OCI-LY1 (cell line): ENCODE measurements around the gene OXNAD1.

Experiments
- H2AFZ ChIP-seq: fragments of 200-600 bp; sonication (generic), shearing (Covaris generic); 2 replicates; pipeline ENCODE4 v1.6.0; 2014; ENCODE audit warnings: antibody characterized with exemption, mild to moderate bottlenecking, low read length
- H3F3A ChIP-seq: fragments of 200-600 bp; sonication (generic), shearing (Covaris generic); 2 replicates; pipeline ENCODE4 v1.6.0; 2014; ENCODE audit warnings: mild to moderate bottlenecking, antibody characterized with exemption, low read length, moderate library complexity; ENCODE audit not compliant: insufficient read depth
- H3K27ac ChIP-seq: fragments of 200-600 bp; sonication (generic); 2 replicates; pipeline ENCODE4 v1.5.1; 2014; ENCODE audit warnings: low read length, mixed run types, mild to moderate bottlenecking, low read depth; ENCODE audit not compliant: poor library complexity, severe bottlenecking
- H3K27me3 ChIP-seq: fragments of 200-600 bp; sonication (generic); 2 replicates; pipeline ENCODE4 v1.6.0; 2014; ENCODE audit warnings: antibody characterized with exemption, mild to moderate bottlenecking, low read length, moderate library complexity; ENCODE audit not compliant: insufficient read depth
- H3K36me3 ChIP-seq: fragments of 200-600 bp; sonication (generic); 2 replicates; pipeline ENCODE4 v1.6.1; 2014; ENCODE audit warnings: mild to moderate bottlenecking, antibody characterized with exemption, low read length, moderate library complexity, mixed read lengths; ENCODE audit not compliant: insufficient read depth
- H3K4me1 ChIP-seq: fragments of 200-600 bp; sonication (generic); 2 replicates; pipeline ENCODE4 v1.5.1; 2014; ENCODE audit warnings: mild to moderate bottlenecking, low read length, moderate library complexity; ENCODE audit not compliant: insufficient read depth, severe bottlenecking
- H3K4me2 ChIP-seq: fragments of 200-600 bp; sonication (generic), shearing (Covaris generic); 2 replicates; pipeline ENCODE4 v1.6.1; 2014; ENCODE audit warnings: low read length
- H3K4me3 ChIP-seq: fragments of 200-600 bp; sonication (generic); 2 replicates; pipeline ENCODE4 v1.5.1; 2014; ENCODE audit warnings: low read length, low read depth, mild to moderate bottlenecking, mixed read lengths; ENCODE audit not compliant: poor library complexity, severe bottlenecking
- H3K79me2 ChIP-seq: fragments of 200-600 bp; shearing (Covaris generic); 2 replicates; pipeline ENCODE4 v1.6.1; 2016; ENCODE audit warnings: mixed run types, low read length, mixed read lengths; ENCODE audit not compliant: insufficient read depth
- H3K9ac ChIP-seq: fragments of 200-600 bp; sonication (generic), shearing (Covaris generic); 2 replicates; pipeline ENCODE4 v1.6.1; 2014; ENCODE audit warnings: mild to moderate bottlenecking, low read length, mixed read lengths
- H3K9me2 ChIP-seq: fragments of 200-600 bp; sonication (generic), shearing (Covaris generic); 2 replicates; pipeline ENCODE4 v1.6.1; 2014; ENCODE audit warnings: low read depth, mild to moderate bottlenecking, low read length, mixed read lengths
- H3K9me3 ChIP-seq: fragments of 200-600 bp; shearing (Covaris generic); 2 replicates; pipeline ENCODE4 v1.6.1; 2014; ENCODE audit warnings: low read length, mixed read lengths
- H4K20me1 ChIP-seq: fragments of 200-600 bp; sonication (generic), shearing (Covaris generic); 2 replicates; pipeline ENCODE4 v1.6.0; 2016; ENCODE audit warnings: mild to moderate bottlenecking, low read length; ENCODE audit not compliant: insufficient read depth
- CTCF ChIP-seq: fragments of 200-600 bp; sonication (generic), shearing (Covaris generic); IDR thresholded peaks from 2 replicates; pipeline ENCODE4 v1.5.1; 2017; ENCODE audit warnings: mild to moderate bottlenecking, antibody characterized with exemption, low read length, moderate library complexity, mixed read lengths
- EZH2 ChIP-seq: fragments of 200-600 bp; sonication (generic), shearing (Covaris generic); IDR thresholded peaks from 2 replicates; pipeline ENCODE4 v1.8.0; 2017; ENCODE audit warnings: borderline replicate concordance, mixed run types, mild to moderate bottlenecking, antibody characterized with exemption, low read length, moderate library complexity, mixed read lengths

Gene OXNAD1

GRCh38 chr3:16227566-16227965 lies 37.4 kb upstream of the OXNAD1 start:
- H3K9me2 ChIP-seq, result no peaks in the 10 kb centered on the region
- H3K9me3 ChIP-seq, result no peaks in the 10 kb centered on the region
- no peak overlapping the region for H3K4me3 ChIP-seq
- no peak overlapping the region for H2AFZ ChIP-seq
- H3F3A ChIP-seq, result no peaks in the 10 kb centered on the region
- no peak overlapping the region for H3K27ac ChIP-seq
- TF ChIP-seq CTCF, result no peak
- TF ChIP-seq EZH2, result no peak
- no peaks in the 10 kb centered on the region for H4K20me1 ChIP-seq
- H3K9ac ChIP-seq, result no peak overlapping the region
- no peaks in the 10 kb centered on the region for H3K36me3 ChIP-seq
- no peaks in the 10 kb centered on the region for H3K4me1 ChIP-seq
- no peaks in the 10 kb centered on the region for H3K79me2 ChIP-seq
- no peak overlapping the region for H3K4me2 ChIP-seq
- no peaks in the 10 kb centered on the region for H3K27me3 ChIP-seq

- Histone ChIP-seq H3K4me1 (no peaks in the 10 kb centered on the region), H3K4me3 (no peak overlapping the region), H3K27me3 (no peaks in the 10 kb centered on the region), H3K9me2 (no peaks in the 10 kb centered on the region), H3K36me3 (no peaks in the 10 kb centered on the region), H2AFZ (no peak overlapping the region), H3F3A (no peaks in the 10 kb centered on the region), H3K9me3 (no peaks in the 10 kb centered on the region), H3K79me2 (no peaks in the 10 kb centered on the region), H3K9ac (no peak overlapping the region), H3K4me2 (no peak overlapping the region), H3K27ac (no peak overlapping the region), H4K20me1 (no peaks in the 10 kb centered on the region)
- TF ChIP-seq CTCF (no peak), EZH2 (no peak)
Observed at GRCh38 chr3:16229681-16230080, 35.3 kb upstream of the OXNAD1 start.

- Histone ChIP-seq H4K20me1 (no peaks in the 10 kb centered on the region), H3K79me2 (no peaks in the 10 kb centered on the region), H3K27me3 (no peaks in the 10 kb centered on the region), H3K27ac (no peak overlapping the region), H3K9ac (no peak overlapping the region), H2AFZ (no peak overlapping the region), H3K4me1 (no peaks in the 10 kb centered on the region), H3K9me3 (no peaks in the 10 kb centered on the region), H3K4me2 (no peak overlapping the region), H3K9me2 (no peaks in the 10 kb centered on the region), H3K4me3 (no peak overlapping the region), H3K36me3 (no peaks in the 10 kb centered on the region), H3F3A (no peaks in the 10 kb centered on the region)
- TF ChIP-seq EZH2 (no peak), CTCF (no peak)
Observed at GRCh38 chr3:16231983-16232382, 33.0 kb upstream of the OXNAD1 start.
